GM19395 (cell line): ENCODE results near the gene RFC5.
"Not testable (repeated sequence)": the region's sequence is repeated elsewhere in the genome, so short reads cannot be mapped to it uniquely, and the experiment has no call there.

Experiments used
- ATAC-seq: cut with Tn5 transposase; IDR thresholded peaks from one replicate; pipeline ENCODE4 v1.9.1; 2021; ENCODE audit warnings: mild to moderate bottlenecking, moderate library complexity; ENCODE audit not compliant: unreplicated experiment

The RFC5 gene

GRCh38 chr12:118015306-118015705 is 1.2 kb upstream of the RFC5 start:
- ATAC-seq, result no peak

- no peak for ATAC-seq
These were observed 559 bp upstream of the RFC5 start for GRCh38 chr12:118015944-118016343.

- ATAC-seq, result no peak
These were observed 1.4 kb downstream of the RFC5 start for GRCh38 chr12:118017926-118018325.

GRCh38 chr12:118020036-118020435 is 3.5 kb downstream of the RFC5 start:
- ATAC-seq, result no peak

DNA sequence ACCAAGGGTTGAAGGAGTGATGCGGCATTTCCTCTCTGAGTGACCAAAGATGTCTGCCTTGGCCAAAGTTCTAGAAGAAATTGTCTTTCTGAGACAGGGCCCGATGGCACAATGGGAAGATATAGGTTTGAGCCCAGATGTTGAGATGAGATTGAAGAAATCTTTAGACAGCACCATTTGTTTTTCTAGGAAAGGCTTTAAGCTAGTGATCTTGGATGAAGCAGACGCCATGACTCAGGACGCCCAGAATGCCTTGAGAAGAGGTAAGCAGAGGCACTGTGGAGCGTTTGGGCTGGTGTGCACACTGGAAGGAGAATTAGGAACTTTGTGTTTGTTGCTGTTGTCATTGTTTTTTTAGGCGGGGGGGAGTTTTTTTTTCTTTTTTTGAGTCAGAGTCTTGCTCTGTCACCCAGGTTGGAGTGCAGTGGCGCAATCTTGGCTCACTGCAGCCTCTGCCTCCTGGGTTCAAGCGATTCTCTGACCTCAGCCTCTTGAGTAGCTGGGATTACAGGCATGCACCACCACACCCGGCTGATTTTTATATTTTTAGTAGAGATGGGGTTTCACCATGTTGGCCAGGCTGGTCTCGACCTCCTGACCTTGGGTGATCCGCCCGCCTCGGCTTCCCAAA is 5.7 kb downstream of the RFC5 start:
- not testable (repeated sequence) for ATAC-seq

GRCh38 chr12:118022728-118023109 is 6.2 kb downstream of the RFC5 start:
- ATAC-seq, result no peak

DNA sequence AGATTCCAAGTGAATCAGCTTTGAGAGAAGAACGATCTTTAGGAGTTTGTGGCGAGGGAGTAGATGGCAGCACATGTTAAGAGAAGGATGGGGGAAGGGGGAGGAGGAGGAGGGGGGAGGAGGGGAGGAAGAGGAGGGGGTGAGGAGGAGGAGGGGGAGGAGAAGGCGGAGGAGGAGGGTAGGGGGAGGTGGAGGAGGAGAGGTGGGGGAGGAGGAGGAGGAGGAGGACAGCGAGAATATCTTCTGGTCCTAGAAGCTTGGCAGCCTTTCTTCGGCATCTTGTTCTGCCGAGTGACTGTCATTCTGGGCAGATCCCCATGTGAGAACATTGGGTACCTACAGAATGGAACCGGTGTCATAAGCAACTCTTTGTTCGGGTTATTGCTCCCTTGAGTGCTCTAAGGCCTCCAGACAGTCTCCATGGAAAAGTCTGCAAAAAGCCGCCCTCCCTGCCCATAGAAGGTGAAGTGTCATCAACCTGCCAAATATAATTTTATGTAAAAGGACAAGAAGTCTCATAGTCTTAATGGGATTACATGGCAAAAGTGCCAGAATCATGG is 6.9 kb downstream of the RFC5 start:
- ATAC-seq, result no peak

GRCh38 chr12:118025168-118025567 is 8.7 kb downstream of the RFC5 start:
- no peak for ATAC-seq

GRCh38 chr12:118029166-118029565 is 12.7 kb downstream of the RFC5 start:
- ATAC-seq, result no peak

GRCh38 chr12:118032188-118032587 is 15.7 kb downstream of the RFC5 start:
- no peak for ATAC-seq

DNA sequence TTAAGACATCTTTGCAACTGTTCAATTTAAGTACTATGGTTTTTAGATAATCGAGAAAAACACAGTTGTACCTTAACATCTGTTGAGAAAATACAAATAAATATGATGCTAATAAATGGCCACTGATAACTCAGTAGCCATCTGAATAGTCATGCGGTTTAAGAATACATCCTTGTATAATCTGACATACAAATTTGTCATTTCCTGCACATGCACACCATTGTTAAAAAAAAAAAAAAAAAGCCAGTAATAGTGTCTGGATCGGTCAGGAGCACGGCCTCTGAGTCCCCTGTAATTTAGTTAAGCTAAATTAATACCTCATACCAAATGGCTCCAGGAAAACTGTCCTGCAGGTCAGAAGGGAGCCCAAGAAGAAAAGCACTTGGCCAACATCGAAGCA is 16.8 kb downstream of the RFC5 start:
- ATAC-seq, result no peak

DNA sequence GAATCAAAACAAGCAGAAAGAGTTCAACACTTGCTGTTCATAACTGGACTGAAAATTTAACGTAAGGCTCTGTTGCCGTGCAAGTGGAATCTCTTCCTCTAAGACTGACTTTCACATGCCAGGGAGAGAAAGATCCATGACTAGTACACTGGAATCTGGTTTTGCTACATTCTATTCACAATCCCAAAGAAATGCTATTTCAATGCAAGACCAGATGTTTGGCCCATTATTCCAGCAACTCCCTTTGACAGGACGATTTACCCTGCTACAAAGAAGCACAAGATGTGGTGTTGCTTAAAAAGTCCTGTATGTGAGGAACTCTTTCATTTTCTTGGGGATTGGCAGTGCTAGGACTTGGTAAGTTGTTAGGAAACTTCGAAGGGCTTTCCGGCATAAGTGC is 17.4 kb downstream of the RFC5 start:
- ATAC-seq, result no peak

DNA sequence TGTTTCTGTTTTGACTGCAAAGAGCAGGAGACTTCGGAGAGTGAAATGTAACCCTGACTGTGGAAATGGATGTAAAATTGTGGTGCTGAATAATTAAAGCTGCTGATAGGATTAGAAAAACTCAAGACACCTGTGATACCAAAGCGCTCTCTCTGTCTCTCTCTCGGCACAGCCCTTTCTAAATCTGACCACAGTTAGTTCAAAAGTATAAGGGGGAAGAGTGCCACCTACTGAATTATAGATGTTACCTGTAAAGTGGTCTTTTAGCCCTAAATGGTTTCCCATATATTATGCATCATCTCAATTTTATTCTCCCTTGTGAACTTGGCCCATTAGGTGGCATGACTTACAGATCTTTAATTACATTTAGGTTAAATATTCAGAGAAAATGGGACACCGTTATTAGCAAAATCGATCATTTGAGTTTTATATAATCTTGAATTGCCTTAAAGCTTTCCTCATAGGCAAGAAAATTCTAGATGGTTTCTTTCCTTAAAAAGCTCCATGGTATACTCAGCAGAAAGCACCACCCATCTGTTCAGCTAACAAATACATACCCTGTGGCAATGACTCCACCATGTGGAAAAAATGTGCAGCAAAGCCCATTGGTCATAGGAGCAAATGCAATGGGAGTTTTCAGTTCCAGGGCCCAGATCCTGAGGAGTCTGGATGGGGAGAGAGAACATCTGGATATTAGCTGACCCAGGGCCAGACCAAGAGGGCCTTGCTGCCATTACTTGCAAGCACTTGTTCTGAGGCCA is 18.1 kb downstream of the RFC5 start:
- no peak for ATAC-seq

GRCh38 chr12:118035190-118036041 is 18.9 kb downstream of the RFC5 start:
- peak; percentile 91 for ATAC-seq

DNA sequence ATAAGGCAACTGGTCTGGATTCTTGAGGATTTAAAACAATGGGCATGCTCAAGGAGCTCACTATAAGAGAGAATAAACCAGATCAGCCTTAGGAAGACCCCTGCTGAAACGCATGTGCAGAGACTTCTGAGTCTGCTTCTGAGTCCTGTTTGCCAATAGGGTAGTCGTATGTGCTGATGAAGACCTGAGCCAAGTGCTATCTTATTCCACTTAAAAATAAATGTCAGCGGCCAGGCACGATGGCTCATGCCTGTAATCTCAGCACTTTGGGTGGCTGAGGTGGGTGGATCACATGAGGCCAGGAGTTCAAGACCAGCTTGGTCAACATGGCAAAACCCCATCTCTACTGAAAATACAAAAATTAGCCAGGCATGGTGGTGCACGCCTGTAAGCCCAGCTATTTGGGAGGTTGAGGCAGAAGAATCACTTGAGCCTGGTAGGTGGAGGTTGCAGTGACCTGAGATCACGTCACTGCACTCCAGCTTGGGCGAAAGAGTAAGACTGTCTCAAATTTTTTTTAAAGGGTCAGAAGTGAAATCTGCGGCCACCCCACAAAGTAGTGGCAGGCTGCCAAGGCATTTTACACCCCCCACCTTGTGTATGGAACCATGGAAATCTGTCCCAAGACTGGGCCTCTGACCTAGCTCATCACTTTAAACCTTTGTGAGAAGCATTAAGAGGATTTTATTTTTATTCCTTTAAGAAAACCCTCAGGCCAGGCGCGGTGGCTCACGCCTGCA is 20.3 kb downstream of the RFC5 start:
- ATAC-seq, result no peak

- no peak for ATAC-seq
These were observed 21.6 kb downstream of the RFC5 start for GRCh38 chr12:118038137-118038536.

DNA sequence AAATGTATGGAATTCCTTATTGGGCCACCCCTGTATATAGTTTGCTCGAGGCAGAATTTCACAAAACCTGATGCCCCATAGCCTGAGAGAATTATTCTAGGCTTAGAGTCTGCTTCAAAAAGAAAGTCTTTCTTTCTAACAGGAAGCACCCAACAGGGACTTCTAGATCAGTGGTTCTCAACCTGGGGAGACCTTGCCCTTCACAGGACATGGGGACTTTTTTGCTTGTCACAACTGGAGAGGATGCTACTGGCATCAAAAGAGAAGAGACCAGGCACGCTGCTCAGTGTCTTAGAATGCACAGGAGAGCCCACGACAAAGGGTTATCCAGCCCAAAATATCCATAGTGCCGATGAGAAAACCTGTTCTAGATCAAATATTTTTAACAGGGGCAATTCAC is 25.6 kb downstream of the RFC5 start:
- ATAC-seq, result no peak

- ATAC-seq, result no peak
These were observed 27.6 kb downstream of the RFC5 start for GRCh38 chr12:118044075-118044474.

- no peak for ATAC-seq
These were observed 28.1 kb downstream of the RFC5 start for GRCh38 chr12:118044577-118044976.

- ATAC-seq, result no peak
These were observed 29.9 kb downstream of the RFC5 start for GRCh38 chr12:118046430-118046829.
